ENCODE results near the gene POU1F1. TPM values are rescaled to one million over a fixed set of nuclear protein-coding genes. Genes with fewer than 3 reads are reported as not detected.

The POU1F1 gene
- total and polyA plus RNA-seq, 2 of the 8 experiments (the other 6 are each of a cell fraction or from before 2014, with no cell fraction given), result not detected

- no peaks in the 10 kb centered on the region for H4K20me1 ChIP-seq (replicated peaks in 1 of 2; ENCODE audit: control insufficient read depth in 1 of 2, insufficient read depth in 2 of 2, low read length in 2 of 2)
- no peak overlapping the region for H3K18ac ChIP-seq (ENCODE audit: extremely low read depth, low read length)
- no peak overlapping the region for H4K91ac ChIP-seq (replicated peaks; ENCODE audit: insufficient read length, low read length)
- no peak overlapping the region for H3K4me3 ChIP-seq (ENCODE audit: extremely low read depth in 1 of 4, insufficient read depth in 2 of 4, low read depth in 3 of 4, low read length in 4 of 4)
- H3K23me2 ChIP-seq (ENCODE audit: low read depth, low read length), result no peaks in the 10 kb centered on the region
- H3K56ac ChIP-seq (replicated peaks; ENCODE audit: insufficient read length, low read depth, low read length), result no peak overlapping the region
- H3K9ac ChIP-seq (replicated peaks in 1 of 4; ENCODE audit: extremely low read depth in 1 of 4, low read depth in 3 of 4, low read length in 3 of 4), result no peak overlapping the region
- no peak overlapping the region for H2AFZ ChIP-seq (ENCODE audit: low read length)
- H2BK5ac ChIP-seq (ENCODE audit: low read depth, low read length), result no peak overlapping the region
- H3K4me1 ChIP-seq (replicated peaks in 1 of 4; ENCODE audit: control insufficient read depth in 3 of 4, insufficient read depth in 4 of 4, low read length in 3 of 4), result no peaks in the 10 kb centered on the region
- no peak for FAIRE-seq
- no peak overlapping the region for H3K4me2 ChIP-seq (ENCODE audit: insufficient read depth in 1 of 2, low read depth in 2 of 2, low read length in 2 of 2)
- H2BK15ac ChIP-seq (ENCODE audit: low read length), result no peak overlapping the region
- no peak overlapping the region for H2BK120ac ChIP-seq (replicated peaks; ENCODE audit: low read depth, low read length)
- DNase-seq (ENCODE audit: low read depth in 1 of 2, low spot score in 2 of 2), result no peak
- H3K9me3 ChIP-seq (ENCODE audit: insufficient read depth in 2 of 2, low read depth in 1 of 2, low read length in 1 of 2), result no peaks in the 10 kb centered on the region
- no peak overlapping the region for H3K14ac ChIP-seq (ENCODE audit: insufficient read length)
- no peak overlapping the region for H2BK20ac ChIP-seq (ENCODE audit: low read length)
- no peaks in the 10 kb centered on the region for H3K79me1 ChIP-seq (ENCODE audit: low read depth, low read length)
- CTCF ChIA-PET (ENCODE audit: partially characterized antibody), result interaction anchor here (1.3 kb wide), 1 partner anchor 78 kb away, joined by 3 read pairs; no protein-coding TSS in a partner anchor
- no peaks in the 10 kb centered on the region for H3K36me3 ChIP-seq (ENCODE audit: control insufficient read depth in 2 of 4, insufficient read depth in 4 of 4, low read length in 3 of 4)
- no peak overlapping the region for H2AK5ac ChIP-seq (ENCODE audit: low read depth, low read length)
- H3K27me3 ChIP-seq (replicated peaks in 1 of 4; ENCODE audit: control insufficient read depth in 3 of 4, extremely low read depth in 1 of 4, insufficient read depth in 3 of 4, low read length in 3 of 4), result no peaks in the 10 kb centered on the region
- no peak overlapping the region for H3K23ac ChIP-seq (ENCODE audit: insufficient read length)
- POLR2A ChIA-PET (ENCODE audit: partially characterized antibody), result no interaction called here
- H2BK12ac ChIP-seq (ENCODE audit: low read depth, low read length), result no peak overlapping the region
- H3K27ac ChIP-seq (ENCODE audit: low read depth, low read length), result no peak overlapping the region
- no peaks in the 10 kb centered on the region for H3K79me2 ChIP-seq (ENCODE audit: control insufficient read depth in 1 of 2, insufficient read depth in 2 of 2, low read length in 2 of 2)
- 92% methylated on average over 4 of the region's 4 CpGs; no CpG with 5 or more reads in 1 of the 2 experiments for WGBS, 2 experiments (ENCODE audit: extremely low coverage in 1 of 2, insufficient coverage in 1 of 2, insufficient read length in 1 of 2, insufficient replicate concordance in 2 of 2, low coverage in 1 of 2, low lambda C conversion rate in 2 of 2, missing lambda C conversion rate in 1 of 2)
- no peak overlapping the region for H4K8ac ChIP-seq (ENCODE audit: extremely low read depth, insufficient read depth, low read length)
- H4K5ac ChIP-seq (ENCODE audit: insufficient read length, low read depth, low read length), result no peak overlapping the region
- H3K4ac ChIP-seq (replicated peaks; ENCODE audit: insufficient read length, low read depth, low read length), result no peak overlapping the region
- TF ChIP-seq ASH2L (IDR thresholded peaks at IDR 0.05; ENCODE audit: low read length) (no peak), POU5F1 (IDR thresholded peaks at IDR 0.05; ENCODE audit: low read depth, low read length) (no peak)
These were observed 3.6 kb downstream of the POU1F1 start for GRCh38 chr3:87272718-87273341.
